Trophoblast cell (in vitro differentiated cells and primary cell): Measurements from ENCODE around the gene TPBG.
A peak's percentile ranks its signal among the peaks of the same experiment; 100 is the strongest.
"Not testable (repeated sequence)": the region's sequence is repeated elsewhere in the genome, so short reads cannot be mapped to it uniquely, and the experiment has no call there.

Experiments used
- DNase-seq, 2 donors: peaks; one replicate each; pipeline ENCODE4 v3.0.0-alpha.2; 2016
- H2AFZ ChIP-seq: 2 replicates; pipeline ENCODE4 v1.6.1; 2013; ENCODE audit warnings: low read length, moderate library complexity, mild to moderate bottlenecking; ENCODE audit not compliant: insufficient read depth, poor library complexity
- H2AK5ac ChIP-seq: 2 replicates; pipeline ENCODE4 v1.6.1; 2013; ENCODE audit warnings: mild to moderate bottlenecking, low read length
- H2BK120ac ChIP-seq: 2 replicates; pipeline ENCODE4 v1.6.1; 2013; ENCODE audit warnings: low read length, mild to moderate bottlenecking, moderate library complexity; ENCODE audit not compliant: insufficient read depth, poor library complexity
- H2BK12ac ChIP-seq: 2 replicates; pipeline ENCODE4 v1.6.1; 2013; ENCODE audit warnings: mild to moderate bottlenecking, low read length, moderate library complexity
- H2BK5ac ChIP-seq: 2 replicates; pipeline ENCODE4 v1.6.1; 2013; ENCODE audit warnings: low read length, low read depth, moderate library complexity, mild to moderate bottlenecking; ENCODE audit not compliant: poor library complexity
- H3K14ac ChIP-seq: 2 replicates; pipeline ENCODE4 v1.6.1; 2013; ENCODE audit warnings: mild to moderate bottlenecking, low read length
- H3K18ac ChIP-seq: 2 replicates; pipeline ENCODE4 v1.6.1; 2013; ENCODE audit warnings: mild to moderate bottlenecking, low read length
- H3K23ac ChIP-seq: 2 replicates; pipeline ENCODE4 v1.6.1; 2013; ENCODE audit warnings: low read length
- H3K27ac ChIP-seq: 2 replicates; pipeline ENCODE4 v1.5.1; 2013; ENCODE audit warnings: low read depth, mild to moderate bottlenecking, inconsistent platforms, low read length, moderate library complexity
- H3K27me3 ChIP-seq: 2 replicates; pipeline ENCODE4 v1.6.1; 2013; ENCODE audit warnings: inconsistent platforms, mild to moderate bottlenecking, low read length, moderate library complexity; ENCODE audit not compliant: insufficient read depth
- H3K36me3 ChIP-seq, 2 experiments: 1 replicate in 1 of 2; 2 replicates in 1 of 2; pipeline ENCODE4 v1.6.1; 2013; ENCODE audit warnings: low read length in 2 of 2, mild to moderate bottlenecking in 2 of 2, moderate library complexity in 1 of 2; ENCODE audit not compliant: insufficient read depth in 2 of 2, control insufficient read depth in 1 of 2
- H3K4ac ChIP-seq: 2 replicates; pipeline ENCODE4 v1.6.1; 2013; ENCODE audit warnings: low read depth, mild to moderate bottlenecking, low read length, moderate library complexity
- H3K4me1 ChIP-seq, 2 experiments: 1 replicate in 1 of 2; 2 replicates in 1 of 2; pipeline ENCODE4 v1.6.1; 2013; ENCODE audit warnings: low read length in 2 of 2, mild to moderate bottlenecking in 2 of 2, moderate library complexity in 1 of 2; ENCODE audit not compliant: insufficient read depth in 2 of 2, control insufficient read depth in 1 of 2
- H3K4me2 ChIP-seq: 2 replicates; pipeline ENCODE4 v1.6.1; 2013; ENCODE audit warnings: inconsistent platforms, mild to moderate bottlenecking, low read length, moderate library complexity
- H3K4me3 ChIP-seq: 2 replicates; pipeline ENCODE4 v1.5.1; 2013; ENCODE audit warnings: mild to moderate bottlenecking, low read depth, low read length, inconsistent platforms
- H3K79me1 ChIP-seq: one replicate; pipeline ENCODE4 v1.6.1; 2013; ENCODE audit warnings: low read length
- H3K79me2 ChIP-seq: 2 replicates; pipeline ENCODE4 v1.6.1; 2013; ENCODE audit warnings: low read length, mild to moderate bottlenecking; ENCODE audit not compliant: control insufficient read depth, insufficient read depth, poor library complexity
- H3K9ac ChIP-seq: 2 replicates; pipeline ENCODE4 v1.6.1; 2013; ENCODE audit warnings: mild to moderate bottlenecking, low read length
- H3K9me3 ChIP-seq: 2 replicates; pipeline ENCODE4 v1.6.1; 2013; ENCODE audit warnings: low read depth, mild to moderate bottlenecking, control low read depth, inconsistent platforms, low read length; ENCODE audit not compliant: insufficient read depth
- H4K12ac ChIP-seq: 2 replicates; pipeline ENCODE4 v1.6.1; 2013; ENCODE audit warnings: low read depth, mild to moderate bottlenecking, low read length, moderate library complexity
- H4K8ac ChIP-seq: 2 replicates; pipeline ENCODE4 v1.6.1; 2013; ENCODE audit warnings: low read depth, mild to moderate bottlenecking, low read length, moderate library complexity
- H4K91ac ChIP-seq: one replicate; pipeline ENCODE4 v1.6.1; 2013; ENCODE audit warnings: low read depth, mild to moderate bottlenecking, low read length, moderate library complexity
- WGBS: extraction: QIAGEN DNeasy Blood & Tissue Kit; methylation state at CpG from one replicate; pipeline ENCODE4 v1.1.7; 2013; ENCODE audit warnings: missing lambda C conversion rate; ENCODE audit not compliant: insufficient read length, insufficient coverage; ENCODE audit errors: extremely low coverage; 5-methylcytosine and 5-hydroxymethylcytosine counted together

TPBG gene

DNA sequence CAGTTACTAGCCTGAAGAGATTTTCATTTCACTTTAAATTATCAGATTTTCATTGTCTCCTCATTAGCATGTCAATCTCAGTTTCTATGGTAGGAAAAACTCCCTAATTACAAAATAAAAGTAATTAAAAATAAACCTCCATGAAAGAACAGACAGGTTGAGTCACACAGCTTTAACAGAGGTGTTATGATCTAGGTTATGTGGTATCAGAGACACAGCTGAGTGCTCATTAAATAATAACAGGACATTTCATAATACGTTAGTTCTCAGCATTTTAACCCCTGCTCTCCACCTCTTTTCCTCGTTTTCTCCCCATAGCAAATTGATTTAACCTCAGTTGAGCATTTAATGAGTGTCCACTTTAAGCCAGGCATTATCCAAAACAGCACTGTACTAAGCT, 21.9 kb downstream of the TPBG start:
- Histone ChIP-seq H3K9me3 (no peaks in the 10 kb centered on the region), H4K12ac (no peak overlapping the region), H3K4me3 (no peak overlapping the region), H2BK12ac (no peak overlapping the region), H3K18ac (no peak overlapping the region), H3K4me1 (no peaks in the 10 kb centered on the region), H3K79me1 (no peaks in the 10 kb centered on the region), H3K27me3 (no peaks in the 10 kb centered on the region), H3K9ac (no peak overlapping the region), H3K4me2 (no peak overlapping the region), H2BK120ac (no peak overlapping the region), H2BK5ac (no peak overlapping the region), H2AFZ (no peak overlapping the region), H3K36me3 (no peaks in the 10 kb centered on the region), H4K91ac (no peak overlapping the region), H3K27ac (no peak overlapping the region), H3K4ac (no peak overlapping the region), H3K14ac (no peak overlapping the region), H2AK5ac (no peak overlapping the region), H4K8ac (no peak overlapping the region), H3K23ac (no peak overlapping the region), H3K79me2 (no peaks in the 10 kb centered on the region)
- no peak for DNase-seq
- WGBS, result no CpG with 5 or more reads among the region's 2 CpGs

DNA sequence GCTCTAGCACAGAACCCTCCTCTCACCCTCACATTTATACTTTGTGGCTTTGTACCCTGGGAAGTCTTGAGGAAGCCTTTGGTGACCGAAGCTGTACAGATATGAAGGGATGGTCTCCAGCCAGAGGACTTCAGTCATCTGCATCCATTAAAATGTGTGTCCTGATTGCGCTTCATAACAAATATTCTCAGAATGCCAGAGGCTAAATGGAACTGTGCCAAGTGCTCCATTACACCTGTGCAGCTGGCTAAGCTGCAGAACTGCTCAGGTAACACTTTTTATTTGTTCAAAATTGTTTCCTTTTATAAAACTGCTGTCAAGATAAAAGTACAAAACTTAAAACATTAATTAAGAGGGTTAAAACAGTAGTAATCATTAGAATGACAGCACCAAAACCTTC, 22.3 kb downstream of the TPBG start:
- H3K79me1 ChIP-seq, result no peaks in the 10 kb centered on the region
- H3K4me3 ChIP-seq, result no peak overlapping the region
- H3K27ac ChIP-seq, result no peak overlapping the region
- H3K9me3 ChIP-seq, result no peaks in the 10 kb centered on the region
- H3K4me2 ChIP-seq, result no peak overlapping the region
- no peak overlapping the region for H3K4ac ChIP-seq
- H2BK120ac ChIP-seq, result no peak overlapping the region
- no peak overlapping the region for H2BK5ac ChIP-seq
- H3K27me3 ChIP-seq, result no peaks in the 10 kb centered on the region
- no peaks in the 10 kb centered on the region for H3K36me3 ChIP-seq
- no peak overlapping the region for H4K91ac ChIP-seq
- H3K9ac ChIP-seq, result no peak overlapping the region
- no peaks in the 10 kb centered on the region for H3K4me1 ChIP-seq
- peak; percentile 54 to 78 for DNase-seq
- H2AK5ac ChIP-seq, result no peak overlapping the region
- H3K18ac ChIP-seq, result no peak overlapping the region
- H3K79me2 ChIP-seq, result no peaks in the 10 kb centered on the region
- H4K8ac ChIP-seq, result no peak overlapping the region
- no peak overlapping the region for H2BK12ac ChIP-seq
- no CpG with 5 or more reads among the region's 2 CpGs for WGBS
- no peak overlapping the region for H4K12ac ChIP-seq
- no peak overlapping the region for H3K23ac ChIP-seq
- no peak overlapping the region for H3K14ac ChIP-seq
- no peak overlapping the region for H2AFZ ChIP-seq

DNA sequence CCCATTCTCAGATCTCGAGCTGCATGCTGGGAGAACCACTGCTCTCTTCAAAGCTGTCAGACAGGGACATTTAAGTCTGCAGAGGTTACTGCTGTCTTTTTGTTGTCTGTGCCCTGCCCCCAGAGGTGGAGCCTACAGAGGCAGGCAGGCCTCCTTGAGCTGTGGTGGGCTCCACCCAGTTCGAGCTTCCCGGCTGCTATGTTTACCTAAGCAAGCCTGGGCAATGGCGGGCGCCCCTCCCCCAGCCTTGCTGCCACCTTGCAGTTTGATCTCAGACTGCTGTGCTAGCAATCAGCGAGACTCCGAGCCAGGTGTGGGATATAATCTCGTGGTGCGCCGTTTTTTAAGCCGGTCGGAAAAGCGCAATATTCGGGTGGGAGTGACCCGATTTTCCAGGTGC, 31.2 kb downstream of the TPBG start:
- H3K4me2 ChIP-seq, H4K8ac ChIP-seq, H2BK120ac ChIP-seq, H3K9me3 ChIP-seq, H3K4ac ChIP-seq, H3K79me2 ChIP-seq, H2AFZ ChIP-seq, H3K14ac ChIP-seq, H3K9ac ChIP-seq, DNase-seq, H3K36me3 ChIP-seq, H3K18ac ChIP-seq, H3K27ac ChIP-seq, H3K4me1 ChIP-seq, H4K12ac ChIP-seq, H2AK5ac ChIP-seq, H3K23ac ChIP-seq, H4K91ac ChIP-seq, H3K27me3 ChIP-seq, H2BK12ac ChIP-seq, H3K79me1 ChIP-seq, H3K4me3 ChIP-seq, H2BK5ac ChIP-seq: not testable (repeated sequence)
- no CpG with 5 or more reads among the region's 15 CpGs for whole genome bisulfite sequencing

DNA sequence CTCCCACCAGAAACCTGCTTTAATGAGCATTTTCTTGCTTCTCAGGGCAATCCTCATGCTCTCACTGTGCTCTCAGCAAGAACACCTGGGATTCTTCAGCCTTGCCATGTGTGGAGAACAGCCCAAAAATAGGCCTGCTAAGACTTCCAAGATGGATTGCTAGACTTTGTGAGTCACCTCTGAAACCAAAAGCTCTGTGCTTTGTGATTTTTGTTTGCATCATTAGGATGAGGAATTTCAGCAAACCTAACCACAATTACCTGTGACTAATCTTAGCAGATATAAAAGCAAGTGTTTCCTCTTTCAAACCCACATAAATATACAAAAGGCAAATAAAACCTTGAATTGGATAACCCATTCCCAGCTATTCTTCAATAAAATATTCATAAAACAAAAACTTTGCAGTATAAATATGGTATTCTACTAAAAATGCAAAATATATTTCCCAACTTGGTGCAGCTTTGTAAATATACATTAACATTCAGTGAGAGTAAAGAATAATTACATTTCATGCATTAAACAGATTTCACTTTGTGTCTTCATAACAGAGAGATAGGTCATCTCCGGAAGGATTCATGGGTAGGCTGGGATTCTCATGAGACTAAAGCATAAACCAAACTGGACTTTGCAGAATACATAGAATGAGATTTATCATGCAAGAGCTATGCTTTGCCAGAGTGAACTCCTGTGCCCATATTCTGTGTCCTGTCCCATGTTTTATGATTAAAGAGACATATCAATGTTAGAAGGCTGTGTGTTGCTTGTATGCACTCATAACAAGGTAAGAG, 33.5 kb downstream of the TPBG start:
- Histone ChIP-seq H3K4me3 (no peak overlapping the region), H4K91ac (no peak overlapping the region), H3K9ac (no peak overlapping the region), H3K23ac (no peak overlapping the region), H2BK5ac (no peak overlapping the region), H2BK120ac (no peak overlapping the region), H2BK12ac (peak overlapping the region; percentile 4), H3K4me1 (peaks cover 3 to 4% of the 10 kb centered on the region in 2 experiments), H2AFZ (no peak overlapping the region), H3K9me3 (no peaks in the 10 kb centered on the region), H4K8ac (no peak overlapping the region), H2AK5ac (no peak overlapping the region), H3K36me3 (no peaks in the 10 kb centered on the region), H3K79me2 (no peaks in the 10 kb centered on the region), H4K12ac (no peak overlapping the region), H3K18ac (no peak overlapping the region), H3K27ac (peak overlapping the region; percentile 58), H3K14ac (no peak overlapping the region), H3K4me2 (no peak overlapping the region), H3K27me3 (no peaks in the 10 kb centered on the region), H3K4ac (no peak overlapping the region), H3K79me1 (no peaks in the 10 kb centered on the region)
- peak; percentile 7 to 59 for DNase-seq
- no CpG with 5 or more reads among the region's 1 CpG for WGBS
